GM12875 (cell line): ENCODE measurements around the gene CDC37L1.
A peak's percentile ranks its signal among the peaks of the same experiment; 100 is the strongest.
"Not testable (repeated sequence)": the region's sequence is repeated elsewhere in the genome, so short reads cannot be mapped to it uniquely, and the experiment has no call there.

Source experiments
- H3K4me3 ChIP-seq: one replicate; pipeline ENCODE4 v1.5.1; 2011; ENCODE audit warnings: low read depth, low read length, control low read depth
- TF ChIP-seq, protein P1 (sequence below): IDR thresholded peaks from 2 replicates; pipeline ENCODE4 v1.5.1; 2011; ENCODE audit warnings: low read depth, mild to moderate bottlenecking, control low read depth, inconsistent platforms, low read length, moderate library complexity, borderline replicate concordance; ENCODE audit not compliant: insufficient read depth

CDC37L1 gene

DNA sequence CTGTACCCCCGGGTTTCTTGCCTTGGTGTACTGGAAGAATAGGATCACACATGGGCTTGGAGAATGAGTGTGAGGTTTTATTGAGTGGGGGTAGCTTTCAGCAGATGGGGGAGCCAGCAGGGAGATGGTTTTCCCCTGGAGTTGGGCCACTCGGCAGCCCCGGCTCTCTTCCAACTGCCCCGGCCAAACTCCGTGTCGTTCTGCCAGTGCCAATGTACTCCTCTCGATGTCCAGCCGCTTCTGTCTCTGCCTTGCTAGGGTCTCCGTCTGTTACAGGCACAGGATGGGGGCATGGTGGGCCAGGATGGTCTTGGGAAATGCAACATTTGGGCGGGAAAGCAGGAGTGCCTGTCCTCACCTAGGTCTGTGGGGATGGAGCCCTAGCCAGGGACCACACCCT lies 24.8 kb upstream of the CDC37L1 start:
- TF ChIP-seq, protein P1, sequence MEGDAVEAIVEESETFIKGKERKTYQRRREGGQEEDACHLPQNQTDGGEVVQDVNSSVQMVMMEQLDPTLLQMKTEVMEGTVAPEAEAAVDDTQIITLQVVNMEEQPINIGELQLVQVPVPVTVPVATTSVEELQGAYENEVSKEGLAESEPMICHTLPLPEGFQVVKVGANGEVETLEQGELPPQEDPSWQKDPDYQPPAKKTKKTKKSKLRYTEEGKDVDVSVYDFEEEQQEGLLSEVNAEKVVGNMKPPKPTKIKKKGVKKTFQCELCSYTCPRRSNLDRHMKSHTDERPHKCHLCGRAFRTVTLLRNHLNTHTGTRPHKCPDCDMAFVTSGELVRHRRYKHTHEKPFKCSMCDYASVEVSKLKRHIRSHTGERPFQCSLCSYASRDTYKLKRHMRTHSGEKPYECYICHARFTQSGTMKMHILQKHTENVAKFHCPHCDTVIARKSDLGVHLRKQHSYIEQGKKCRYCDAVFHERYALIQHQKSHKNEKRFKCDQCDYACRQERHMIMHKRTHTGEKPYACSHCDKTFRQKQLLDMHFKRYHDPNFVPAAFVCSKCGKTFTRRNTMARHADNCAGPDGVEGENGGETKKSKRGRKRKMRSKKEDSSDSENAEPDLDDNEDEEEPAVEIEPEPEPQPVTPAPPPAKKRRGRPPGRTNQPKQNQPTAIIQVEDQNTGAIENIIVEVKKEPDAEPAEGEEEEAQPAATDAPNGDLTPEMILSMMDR, result no peak
- no peak overlapping the region for H3K4me3 ChIP-seq

DNA sequence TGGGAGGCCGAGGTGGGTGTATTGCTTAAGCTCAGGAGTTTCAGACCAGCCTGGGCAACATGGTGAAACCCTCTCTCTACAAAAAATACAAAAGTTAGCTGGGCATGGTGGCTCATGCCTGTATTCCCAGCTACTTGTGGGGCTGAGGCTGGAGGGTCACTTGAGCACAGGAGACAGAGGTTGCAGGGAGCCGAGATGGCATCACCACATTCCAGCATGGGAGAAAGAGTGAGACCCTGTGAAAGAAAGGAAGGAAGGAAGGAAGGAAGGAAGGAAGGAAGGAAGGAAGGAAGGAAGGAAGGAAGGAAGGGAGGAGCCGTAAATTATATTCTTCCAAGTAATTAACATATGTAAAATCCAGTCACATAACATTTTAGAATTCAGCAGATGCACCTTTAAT lies 23.2 kb upstream of the CDC37L1 start:
- H3K4me3 ChIP-seq, result not testable (repeated sequence)

DNA sequence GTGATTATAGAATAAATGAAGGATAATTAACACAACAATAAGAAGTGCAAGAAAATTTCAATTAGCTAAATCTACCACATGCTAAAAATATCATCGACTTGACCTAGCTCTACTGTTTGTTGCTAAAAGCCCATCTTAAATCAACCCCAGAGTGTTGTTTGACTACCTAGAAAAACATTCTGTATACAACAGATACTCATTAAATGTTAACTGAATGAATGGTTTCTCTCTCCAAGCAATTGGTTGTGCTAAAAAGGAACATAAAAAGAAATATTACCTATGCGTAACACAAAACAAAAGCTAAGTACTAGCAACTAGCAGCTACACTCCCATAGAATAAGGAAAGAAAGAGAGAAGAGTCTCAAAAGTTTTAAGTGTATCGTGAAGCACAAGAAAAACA lies 22.7 kb upstream of the CDC37L1 start:
- no peak overlapping the region for H3K4me3 ChIP-seq
- TF ChIP-seq, protein P1, result no peak

DNA sequence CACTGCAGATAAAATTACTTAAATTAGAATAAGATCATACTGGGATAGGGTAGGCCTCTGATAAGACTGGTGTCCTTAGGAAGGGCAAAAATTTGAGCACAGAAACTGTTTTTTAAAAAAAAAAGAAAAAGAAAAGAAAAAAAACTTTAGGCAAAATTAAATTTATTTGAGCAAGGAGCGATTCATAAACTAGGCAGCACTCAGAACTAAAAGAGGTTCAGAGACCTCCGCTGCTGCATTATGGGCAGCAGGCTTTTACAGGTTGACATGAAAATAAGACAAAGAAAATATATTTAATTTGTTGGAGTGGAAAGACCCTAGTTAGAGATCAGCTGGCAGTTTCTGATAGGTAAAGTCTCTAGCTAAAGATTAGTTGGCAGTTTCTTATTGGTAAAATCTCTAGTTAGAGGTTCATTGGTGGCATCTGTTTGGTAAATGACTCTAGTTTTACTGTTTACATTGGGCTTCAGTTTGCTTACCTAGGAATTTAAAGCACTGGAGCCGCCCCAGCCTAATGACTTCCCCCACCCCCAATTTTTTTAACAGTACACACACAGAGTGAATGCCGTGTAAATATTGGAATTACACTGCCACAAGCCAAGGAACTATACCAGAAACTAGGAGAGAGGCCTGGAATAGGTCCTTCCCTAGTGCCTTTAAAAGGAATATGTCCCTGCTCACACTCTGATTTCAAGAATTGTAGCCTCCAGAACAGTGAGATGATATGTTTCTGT lies 21.8 kb upstream of the CDC37L1 start:
- TF ChIP-seq, protein P1, result no peak
- no peak overlapping the region for H3K4me3 ChIP-seq

DNA sequence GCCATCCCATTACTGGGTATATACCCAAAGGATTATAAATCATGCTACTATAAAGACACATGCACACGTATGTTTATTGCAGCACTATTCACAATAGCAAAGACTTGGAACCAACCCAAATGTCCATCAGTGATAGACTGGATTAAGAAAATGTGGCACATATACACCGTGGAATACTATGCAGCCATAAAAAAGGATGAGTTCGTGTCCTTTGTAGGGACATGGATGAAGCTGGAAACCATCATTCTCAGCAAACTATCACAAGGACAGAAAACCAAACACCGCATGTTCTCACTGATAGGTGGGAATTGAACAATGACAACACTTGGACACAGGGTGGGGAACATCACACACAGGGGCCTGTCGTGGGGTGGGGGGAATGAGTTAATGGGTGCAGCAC lies 18.7 kb upstream of the CDC37L1 start:
- H3K4me3 ChIP-seq, result not testable (repeated sequence)

DNA sequence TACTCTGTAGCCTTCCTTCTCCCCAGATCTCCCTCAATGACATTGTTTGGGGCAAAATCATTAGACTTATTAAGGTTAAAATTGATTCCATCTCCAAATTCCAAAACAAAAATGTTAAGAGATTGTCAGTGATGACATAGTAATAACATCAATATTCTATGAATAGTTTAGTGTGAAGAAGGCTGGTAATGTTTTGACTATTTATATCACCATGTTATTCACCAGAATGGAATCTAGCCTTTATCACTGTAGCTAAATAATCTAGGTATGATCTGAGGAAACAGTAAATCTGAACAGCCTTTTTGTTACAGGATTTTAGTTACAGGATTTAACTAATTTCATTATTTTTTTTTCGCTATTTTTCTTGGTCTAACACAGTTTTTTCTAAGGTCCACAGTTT lies 18.2 kb upstream of the CDC37L1 start:
- H3K4me3 ChIP-seq, result no peak overlapping the region
- TF ChIP-seq, protein P1, result no peak

DNA sequence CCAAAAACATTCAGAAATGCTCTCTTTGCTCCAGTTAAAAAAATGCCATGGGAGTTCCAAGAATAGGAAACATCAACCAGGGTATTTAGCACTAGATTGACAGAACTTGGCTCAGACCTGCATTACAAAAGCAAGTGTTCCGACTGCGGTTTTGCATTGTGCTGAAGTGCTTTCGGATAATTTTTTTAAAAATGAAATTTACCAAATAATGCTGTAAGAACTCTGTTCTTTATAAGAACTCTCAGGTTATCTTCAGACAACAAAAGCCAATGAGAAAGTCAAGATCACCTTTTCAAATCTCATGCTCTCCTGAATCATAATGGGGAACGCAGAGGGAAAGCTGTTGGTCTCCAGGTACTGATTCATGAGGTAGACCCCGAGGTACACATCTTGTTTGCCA lies 17.8 kb upstream of the CDC37L1 start:
- H3K4me3 ChIP-seq, result peak overlapping the region; percentile 79

More for the DNA sequence above, 17.8 kb upstream of the CDC37L1 start:
- TF ChIP-seq, protein P1, result no peak
